Lung (tissue), 12 donors: ENCODE results near the gene GREB1. TPM values are rescaled to one million over a fixed set of nuclear protein-coding genes. Genes with fewer than 3 reads are reported as not detected.

Experiments used
- ATAC-seq: fragments of 200-7000 bp; cut with Tn5 transposase; one replicate; pipeline ENCODE4 v1.9.1; 2020; ENCODE audit warnings: moderate number of reproducible peaks; ENCODE audit not compliant: insufficient read depth, low FRiP score
- DNase-seq, 3 donors: peaks; one replicate each; pipeline ENCODE4 v3.0.0-alpha.2; 2013 to 2017
- H3K27ac ChIP-seq, 2 donors: one replicate each; pipeline ENCODE4 v1.5.1; 2013; ENCODE audit warnings: mild to moderate bottlenecking in 2 of 2, moderate library complexity in 2 of 2, control low read depth in 1 of 2, inconsistent platforms in 1 of 2, low read depth in 1 of 2, low read length in 1 of 2
- H3K27me3 ChIP-seq, 3 donors: one replicate each; pipeline ENCODE4 v1.5.1; 2013; ENCODE audit warnings: low read length in 2 of 3; ENCODE audit not compliant: control insufficient read depth in 3 of 3, insufficient read depth in 3 of 3
- H3K36me3 ChIP-seq, 4 donors: one replicate each; pipeline ENCODE4 v1.5.1; 2013; ENCODE audit warnings: low read length in 4 of 4, mild to moderate bottlenecking in 1 of 4, moderate library complexity in 1 of 4; ENCODE audit not compliant: control insufficient read depth in 4 of 4, insufficient read depth in 4 of 4
- H3K4me1 ChIP-seq, 5 donors: one replicate each; pipeline ENCODE4 v1.5.1; 2013; ENCODE audit warnings: low read length in 5 of 5, mild to moderate bottlenecking in 2 of 5, moderate library complexity in 1 of 5; ENCODE audit not compliant: control insufficient read depth in 5 of 5, insufficient read depth in 5 of 5
- H3K4me3 ChIP-seq: one replicate; pipeline ENCODE4 v1.5.1; 2013; ENCODE audit warnings: mild to moderate bottlenecking, control low read depth, moderate library complexity
- H3K9ac ChIP-seq, 2 donors: one replicate each; pipeline ENCODE4 v1.5.1; 2013; ENCODE audit warnings: low read length in 2 of 2, control low read depth in 1 of 2; ENCODE audit not compliant: insufficient read depth in 1 of 2
- H3K9me3 ChIP-seq, 4 donors: one replicate each; pipeline ENCODE4 v1.5.1; 2013; ENCODE audit warnings: low read length in 3 of 4, mild to moderate bottlenecking in 1 of 4, moderate library complexity in 1 of 4; ENCODE audit not compliant: control insufficient read depth in 4 of 4, insufficient read depth in 3 of 4
- CTCF ChIP-seq: IDR thresholded peaks from 2 replicates; pipeline ENCODE4 v1.5.1; 2012; ENCODE audit warnings: mild to moderate bottlenecking; ENCODE audit errors: control extremely low read depth, extremely low read depth
- WGBS, 2 donors: extraction: QIAGEN DNeasy Blood & Tissue Kit; methylation state at CpG; one replicate each; pipeline ENCODE4 v1.1.7; 2013; 5-methylcytosine and 5-hydroxymethylcytosine counted together
- polyA plus RNA-seq, 2 donors: library from polyadenylated mRNA; stranded (reverse); fragments of 200-250 nt; gene quantifications; one replicate each; pipeline ENCODE4 v1.2.1, GENCODE V29; 2013
- total RNA-seq, 2 donors: library from RNA; depleted of rRNA in 1 of 2; stranded (reverse); fragments of >200 nt in 1 of 2; gene quantifications; one replicate each; pipeline ENCODE4 v1.2.1, GENCODE V29; 2014 to 2021
- donor health status: control.
- donor health status: control.
- donor health status: Bipolar disorder and iron deficiency.
- donor health status: healthy.
- donor health status: DM: yes; HTN: yes; CAD: no.

GREB1 gene
- total and polyA plus RNA-seq, 4 donors: 0.23 to 3.3 (median 1.8) TPM

- H3K9ac ChIP-seq: no peak overlapping the region
- no peak for ATAC-seq
- 95 to 97% methylated on average over 5 of the region's 5 CpGs for WGBS, 2 donors
These were observed 28.6 kb downstream of the GREB1 start for GRCh38 chr2:11562476-11562875.

GRCh38 chr2:11563784-11564666 is 30.2 kb downstream of the GREB1 start:
- Histone ChIP-seq H3K36me3 (no peaks in the 10 kb centered on the region), H3K9me3 (no peaks in the 10 kb centered on the region), H3K9ac (no peak overlapping the region), H3K4me3 (no peak overlapping the region), H3K27ac (no peak overlapping the region), H3K4me1 (no peaks in the 10 kb centered on the region), H3K27me3 (no peaks in the 10 kb centered on the region)
- WGBS, 2 donors: 93 to 96% methylated on average over 8 of the region's 8 CpGs
- DNase-seq (no peak), ATAC-seq (no peak)
- no peak for TF ChIP-seq CTCF

More at GRCh38 chr2:11562476-11562875, 28.6 kb downstream of the GREB1 start:
- no peak for TF ChIP-seq CTCF
- Histone ChIP-seq H3K27me3 (no peaks in the 10 kb centered on the region), H3K36me3 (no peaks in the 10 kb centered on the region), H3K4me3 (no peak overlapping the region), H3K9me3 (no peaks in the 10 kb centered on the region), H3K27ac (no peak overlapping the region), H3K4me1 (peaks cover 0 to 2% (median 0%) of the 10 kb centered on the region in 5 donors)
- DNase-seq: no peak

GRCh38 chr2:11564816-11565567 is 31.1 kb downstream of the GREB1 start:
- Histone ChIP-seq H3K9me3 (no peaks in the 10 kb centered on the region), H3K9ac (no peak overlapping the region), H3K36me3 (no peaks in the 10 kb centered on the region), H3K4me3 (no peak overlapping the region), H3K27ac (no peak overlapping the region), H3K27me3 (no peaks in the 10 kb centered on the region), H3K4me1 (no peaks in the 10 kb centered on the region)
- DNase-seq (no peak), ATAC-seq (no peak)
- 87% methylated on average over 7 of the region's 7 CpGs for WGBS, 2 donors
- no peak for TF ChIP-seq CTCF
